Kasumi-1 (cell line): Measurements from ENCODE around the gene ABTB2.
"Not testable (repeated sequence)": the region's sequence is repeated elsewhere in the genome, so short reads cannot be mapped to it uniquely, and the experiment has no call there.

Experiments used
- DNase-seq, 2 experiments: peaks; one replicate each; lab custom pipeline; 2025; lab: John Stamatoyannopoulos, UW

Gene ABTB2

DNA sequence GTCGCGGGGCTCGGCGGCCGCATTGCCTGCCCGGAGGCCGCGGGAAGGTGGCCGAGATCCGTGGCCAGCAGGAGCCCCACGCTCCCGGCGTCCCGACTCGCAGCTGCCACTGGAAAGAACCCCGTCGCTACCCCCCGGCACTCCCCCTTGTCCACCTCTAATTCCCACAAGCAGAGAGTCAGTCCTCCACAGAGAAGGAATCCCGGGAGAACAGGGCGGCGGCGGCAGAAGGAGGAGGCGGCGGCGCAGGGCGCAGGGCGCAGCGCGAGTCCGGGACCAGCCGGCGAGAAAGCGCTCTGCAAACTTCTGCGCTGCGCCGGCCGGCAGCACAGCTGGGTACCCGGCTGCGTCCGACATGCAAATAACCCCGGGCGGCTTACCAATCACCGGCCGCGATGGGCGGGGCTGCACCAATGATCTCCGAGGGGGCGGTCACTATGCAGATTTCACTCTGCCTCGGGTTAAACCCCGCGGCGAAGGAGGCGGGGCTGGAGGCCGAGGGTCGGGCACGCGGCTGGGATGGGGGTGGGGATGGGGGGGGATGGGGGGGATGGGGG is at the start of gene ABTB2:
ABTB2 (minus strand) TSS at position 310 of the 557 bp plus-strand sequence.
- DNase-seq, result peak; percentile 98

DNA sequence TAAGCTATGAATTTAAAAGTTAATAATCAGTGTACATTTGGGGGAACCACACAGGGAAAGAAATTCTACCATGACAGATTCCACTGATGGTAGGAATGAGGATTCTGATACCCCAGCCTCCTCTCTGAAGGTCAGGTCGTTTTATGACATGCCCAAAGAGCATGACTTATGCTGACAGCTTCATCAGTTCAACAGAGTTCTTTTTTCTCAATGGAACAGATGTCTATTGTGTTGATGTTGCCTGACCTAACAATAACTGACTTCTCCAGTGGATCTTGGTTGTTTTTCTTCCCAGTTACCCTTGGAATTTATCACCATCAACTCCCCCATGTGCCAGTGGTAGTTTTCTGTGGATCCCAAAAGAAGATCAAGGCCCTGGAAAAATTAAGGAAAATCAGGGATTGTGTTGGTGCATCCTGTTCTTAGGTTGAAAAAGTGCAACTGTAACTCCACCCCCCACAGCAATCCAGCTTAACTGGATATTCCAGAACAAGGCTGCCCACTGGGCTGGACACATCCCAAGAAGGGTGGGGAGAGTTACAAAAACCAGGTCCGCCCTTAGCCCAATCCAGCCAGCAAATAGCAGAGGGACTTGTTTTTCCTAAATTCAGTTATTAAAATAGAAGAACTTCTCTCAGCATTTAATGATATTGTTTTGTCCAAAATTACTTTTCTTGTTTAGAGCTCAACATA is 49.5 kb upstream of the ABTB2 start:
- DNase-seq, result no peak

DNA sequence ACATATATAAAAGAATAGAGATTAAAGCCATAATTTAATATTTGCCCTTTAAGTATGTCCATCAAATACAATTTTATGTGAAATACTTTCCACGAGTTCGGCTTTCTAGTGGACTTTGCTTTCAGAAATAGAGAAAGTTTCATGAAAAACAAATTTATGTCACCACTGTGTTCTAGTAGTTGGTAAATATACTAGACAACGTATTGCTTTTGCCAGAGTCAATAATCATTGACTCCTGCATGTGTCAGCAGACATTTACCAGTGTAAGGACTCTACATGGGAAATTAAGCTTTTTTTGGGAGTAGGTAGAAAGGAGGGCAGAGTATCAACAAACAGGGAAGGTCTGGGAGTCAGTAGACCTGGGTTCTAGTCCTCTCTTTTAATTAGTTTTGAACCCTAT is 48.6 kb upstream of the ABTB2 start:
- no peak for DNase-seq

DNA sequence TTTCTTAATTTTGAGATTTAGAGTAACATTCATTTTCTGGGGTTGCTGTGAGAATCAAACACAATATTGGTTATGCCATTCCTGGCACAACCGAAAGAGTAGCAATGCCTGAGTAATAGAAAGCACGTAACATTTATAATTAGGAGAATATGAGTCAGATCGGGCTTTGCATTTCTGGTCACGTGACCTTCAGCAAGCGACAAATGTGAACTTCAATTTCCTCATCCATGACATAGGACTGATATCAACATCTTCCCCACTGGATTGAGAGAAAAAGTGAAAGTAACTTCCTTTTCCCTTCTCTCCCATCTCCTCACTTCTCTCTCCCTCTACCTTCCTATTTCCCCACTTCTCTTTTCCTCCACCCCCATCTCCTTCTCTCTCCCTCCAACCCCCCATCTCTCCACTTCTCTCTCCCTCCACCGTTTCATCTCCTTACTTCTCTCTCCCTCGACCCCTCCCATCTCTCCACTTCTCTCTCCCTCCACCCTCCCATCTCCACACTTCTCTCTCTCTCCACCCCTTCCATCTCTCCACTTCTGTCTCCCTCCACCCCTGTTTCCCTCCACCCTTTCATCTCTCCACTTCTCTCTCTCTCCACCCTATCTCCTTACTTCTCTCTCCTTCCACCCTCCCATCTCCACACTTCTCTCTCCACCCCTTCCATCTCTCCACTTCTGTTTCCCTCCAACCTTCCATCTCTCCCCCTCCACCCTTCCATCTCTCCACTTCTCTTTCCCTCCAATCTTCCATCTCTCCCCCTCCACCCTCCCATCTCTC is 47.5 kb upstream of the ABTB2 start:
- no peak for DNase-seq

DNA sequence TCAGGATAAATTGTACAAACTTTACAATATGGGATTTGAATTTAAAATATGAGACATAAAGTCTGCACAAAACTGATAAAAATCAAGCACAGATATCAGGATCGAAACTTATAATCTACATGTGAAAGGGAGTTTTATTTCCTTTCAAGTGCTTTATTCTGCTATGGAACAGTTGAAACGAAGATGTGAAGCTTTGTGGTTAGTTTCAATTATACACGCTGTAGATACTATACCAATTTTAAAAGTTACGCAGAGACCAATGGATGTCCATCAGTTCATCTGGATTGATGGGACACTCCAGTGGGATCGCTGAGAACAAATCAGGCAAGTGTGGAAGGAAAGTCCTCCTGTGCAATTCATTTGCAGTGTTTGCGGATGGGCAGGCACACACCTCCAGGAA is 46.5 kb upstream of the ABTB2 start:
- no peak for DNase-seq

DNA sequence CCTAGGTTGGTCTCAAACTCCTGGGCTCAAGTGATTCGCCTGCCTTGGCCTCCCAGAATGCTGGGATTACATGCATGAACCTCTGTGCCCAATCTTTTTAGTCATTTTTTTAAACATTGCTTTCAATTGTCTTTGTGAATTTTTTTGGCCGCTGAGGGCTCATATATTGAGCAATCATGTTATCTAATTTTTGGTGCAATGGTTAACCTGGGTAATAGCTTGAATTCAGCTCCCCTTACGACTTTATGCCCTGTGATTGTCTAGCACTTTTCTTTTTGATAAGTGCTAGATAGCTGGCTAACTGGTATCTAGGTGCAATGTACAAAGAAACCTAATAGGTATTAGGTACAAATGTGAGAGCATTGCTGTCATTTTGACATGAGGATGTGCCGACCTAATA is 45.6 kb upstream of the ABTB2 start:
- no peak for DNase-seq

DNA sequence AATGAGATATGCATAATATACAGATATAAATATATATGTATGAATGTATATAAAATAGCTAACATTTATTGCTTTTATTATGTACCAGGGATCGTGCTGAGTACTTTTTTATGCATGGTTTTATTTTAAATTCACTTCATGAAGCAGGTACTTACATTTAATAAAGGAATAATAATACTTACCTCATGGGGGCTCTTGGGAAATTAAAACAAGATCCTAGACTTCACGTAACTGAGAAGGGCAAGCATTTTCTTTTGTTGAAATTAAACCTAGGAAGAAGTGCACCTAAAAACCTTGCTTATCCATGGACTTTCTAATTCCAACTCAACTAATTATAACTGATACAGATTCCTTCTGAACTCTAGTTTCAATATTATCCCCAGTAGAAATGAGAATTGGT is 40.0 kb upstream of the ABTB2 start:
- no peak for DNase-seq

DNA sequence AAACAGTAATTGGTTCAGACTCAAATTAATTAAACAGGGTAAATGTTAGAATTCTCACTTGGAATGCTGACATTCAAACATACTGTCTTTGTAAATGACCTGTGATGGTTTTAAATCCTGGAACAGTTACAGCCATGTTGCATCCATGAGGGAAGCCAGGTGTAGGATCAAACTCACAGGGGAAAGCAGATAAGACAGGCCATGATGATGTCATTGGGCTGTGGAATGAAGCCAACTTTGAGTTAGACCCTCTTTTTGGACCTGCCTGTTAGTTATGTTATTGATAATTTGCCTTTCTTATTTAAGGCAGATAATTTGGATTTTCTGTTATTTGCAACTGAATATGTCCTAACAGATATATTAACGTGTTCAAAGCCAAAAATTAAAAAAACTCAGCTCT is 39.3 kb upstream of the ABTB2 start:
- no peak for DNase-seq

- no peak for DNase-seq
These were observed 38.2 kb upstream of the ABTB2 start for GRCh38 chr11:34395916-34396550.

DNA sequence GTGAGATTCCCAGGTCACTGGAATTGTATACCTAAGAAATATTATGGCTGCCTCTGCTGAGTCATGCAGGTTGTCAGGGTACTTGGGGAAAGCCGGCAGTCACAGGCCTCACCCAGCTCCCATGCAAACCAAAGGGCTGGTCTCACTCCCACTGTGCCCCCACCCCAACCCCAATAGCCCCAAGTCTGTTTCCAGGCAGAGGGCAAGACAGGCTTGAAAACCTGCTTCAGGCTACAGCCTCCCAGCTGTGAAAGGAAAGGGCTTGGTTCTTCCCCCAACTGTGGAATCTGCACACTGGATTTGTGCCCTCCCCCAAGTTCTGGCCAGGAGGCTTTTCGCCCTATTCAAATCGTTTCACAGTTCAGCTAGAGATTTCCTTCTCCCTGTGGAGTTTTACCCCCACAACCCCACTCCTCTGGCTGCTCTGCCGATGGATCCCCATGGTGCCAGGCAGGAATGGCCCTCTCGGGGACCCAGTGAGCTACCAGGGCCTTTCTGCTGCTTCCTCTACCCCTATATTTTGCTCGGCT is 37.0 kb upstream of the ABTB2 start:
- no peak for DNase-seq

DNA sequence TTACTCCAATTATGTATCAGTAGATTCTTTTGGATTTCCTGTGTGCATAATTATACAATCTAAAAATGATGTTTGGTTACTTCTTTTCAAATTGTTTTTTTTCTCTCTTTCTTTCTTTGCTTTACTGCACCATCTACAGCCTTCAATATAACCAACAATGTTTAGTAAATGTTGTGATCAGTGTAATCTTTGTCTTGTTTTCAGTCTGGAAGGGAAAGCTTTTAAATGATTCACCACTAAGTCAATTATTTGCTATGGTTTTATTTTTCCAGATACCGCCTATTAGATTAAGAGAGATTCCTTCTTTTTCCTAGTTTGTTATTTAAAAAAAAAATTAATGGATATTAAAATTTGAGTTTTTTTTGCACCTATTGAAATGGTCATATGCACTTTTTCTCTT is 29.8 kb upstream of the ABTB2 start:
- DNase-seq, result no peak

GRCh38 chr11:34386356-34386755 is 28.5 kb upstream of the ABTB2 start:
- DNase-seq, result not testable (repeated sequence)

GRCh38 chr11:34382532-34383276 is 24.9 kb upstream of the ABTB2 start:
- DNase-seq, result no peak

- no peak for DNase-seq
These were observed 24.0 kb upstream of the ABTB2 start for GRCh38 chr11:34381775-34382174.

DNA sequence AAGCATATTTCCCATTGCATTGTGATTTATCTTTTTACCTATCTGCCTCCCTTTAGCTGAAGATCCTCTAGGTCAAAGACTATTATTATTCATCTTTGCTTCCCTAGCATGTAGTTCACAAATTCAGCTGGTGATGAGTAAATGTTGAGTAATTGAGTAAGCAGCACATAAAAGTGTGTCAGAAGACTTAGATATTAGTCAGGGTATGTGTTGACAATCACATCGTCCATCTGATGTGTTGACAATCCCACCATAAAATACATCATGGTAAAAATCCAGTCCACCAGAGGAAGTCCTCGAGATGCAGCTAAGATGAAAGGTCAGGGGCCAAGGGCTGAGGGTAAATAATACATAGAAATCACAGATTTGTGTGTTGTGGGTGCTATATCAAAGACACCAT is 22.9 kb upstream of the ABTB2 start:
- DNase-seq, result no peak

DNA sequence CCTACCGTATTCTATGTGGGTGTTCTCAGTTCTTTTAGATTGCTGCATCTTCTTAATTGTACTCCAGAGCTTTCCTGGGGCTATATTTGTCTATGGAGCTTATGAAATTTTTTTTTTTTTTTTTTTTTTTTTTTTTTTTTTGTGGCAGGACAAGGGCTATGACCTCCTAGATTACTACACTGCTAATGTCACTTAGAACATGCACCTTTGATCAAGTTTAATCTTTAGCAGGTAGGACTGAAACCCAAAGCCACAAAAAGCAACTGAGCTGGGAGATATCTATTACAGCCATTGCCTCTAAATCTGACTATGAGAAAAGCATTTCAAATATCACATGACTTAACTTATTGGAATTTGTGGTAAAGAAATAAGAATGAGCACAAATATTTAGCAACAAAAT is 21.7 kb upstream of the ABTB2 start:
- DNase-seq, result no peak

- peak; percentile 47 to 61 for DNase-seq
These were observed 21.3 kb upstream of the ABTB2 start for GRCh38 chr11:34379079-34379478.

GRCh38 chr11:34373727-34374126 is 15.9 kb upstream of the ABTB2 start:
- no peak for DNase-seq

- no peak for DNase-seq
These were observed 8.7 kb upstream of the ABTB2 start for GRCh38 chr11:34366522-34366921.

DNA sequence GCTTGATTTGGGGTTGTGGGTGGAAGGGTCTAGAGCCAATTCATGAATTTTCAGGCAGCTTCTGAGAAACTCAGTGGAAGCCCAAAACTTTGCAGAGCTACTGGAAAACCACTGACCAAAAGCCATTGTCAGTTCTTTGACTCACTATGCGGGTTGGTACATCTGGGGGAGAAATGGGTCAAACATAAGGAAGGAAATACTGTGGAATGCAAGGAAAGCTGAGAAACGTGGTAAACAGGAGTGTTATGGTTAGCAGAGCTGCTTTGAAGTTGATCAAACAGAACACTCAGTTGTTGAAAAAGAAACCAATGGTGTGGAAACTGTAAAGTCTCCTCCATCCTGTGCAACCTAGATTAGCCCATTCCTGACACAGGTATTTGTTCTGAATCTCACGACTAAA is 6.3 kb upstream of the ABTB2 start:
- no peak for DNase-seq

DNA sequence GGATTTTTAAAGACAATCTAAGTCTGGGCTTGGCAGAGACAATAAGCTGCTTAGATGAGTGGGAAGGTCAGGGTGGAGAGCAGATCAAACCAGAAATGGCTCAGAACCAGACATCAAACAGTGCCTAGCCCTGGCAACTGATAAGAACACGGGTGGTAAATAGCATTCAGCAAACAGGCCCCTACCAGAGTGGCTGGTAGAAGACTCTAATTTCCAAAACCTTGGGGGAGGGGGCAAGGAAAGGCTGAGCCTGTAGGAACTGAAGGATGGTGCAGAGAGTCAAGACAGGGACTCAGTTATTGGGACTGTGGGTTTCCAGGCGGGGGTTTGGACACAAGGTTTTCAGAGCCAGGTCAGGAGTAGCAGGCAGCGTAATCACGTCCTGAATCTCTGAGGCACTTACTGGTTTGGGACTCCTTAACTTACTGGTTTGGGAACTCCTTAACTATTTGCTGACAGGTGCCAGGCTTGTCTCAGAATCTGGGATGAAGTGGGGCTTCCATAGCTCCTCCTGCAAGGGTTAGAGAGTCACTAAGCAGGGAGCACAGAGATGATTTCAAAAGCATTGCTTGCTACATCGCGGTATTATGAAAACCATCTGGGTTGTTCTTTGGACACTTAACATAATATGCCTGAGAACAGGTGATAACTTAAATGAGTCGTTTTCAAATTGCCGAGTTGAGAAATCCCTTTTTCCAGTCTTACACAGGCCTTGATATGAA is 5.7 kb upstream of the ABTB2 start:
- DNase-seq, result no peak
